B cell (primary cell): ENCODE data around the gene PACRG. TPM values are rescaled to one million over a fixed set of nuclear protein-coding genes. Genes with fewer than 3 reads are reported as not detected.

Source experiments
- ATAC-seq: fragments of 200-7000 bp; cut with Tn5 transposase; one replicate; pipeline ENCODE4 v1.10.0; 2021; ENCODE audit warnings: low read depth, mild to moderate bottlenecking, moderate number of reproducible peaks, moderate library complexity
- CTCF ChIA-PET: fragments of 350-600 bp; sonication (Branson Sonifier 250); formaldehyde crosslinking; loops from one replicate; lab custom pipeline; 2021; ENCODE audit warnings: antibody characterized with exemption, inconsistent platforms; lab: Charles Lee
- POLR2A ChIA-PET: fragments of 350-600 bp; sonication (Branson Sonifier 250); formaldehyde crosslinking; loops from one replicate; lab custom pipeline; 2021; ENCODE audit warnings: antibody characterized with exemption; lab: Charles Lee
- DNase-seq: peaks from one replicate; pipeline ENCODE4 v3.0.0; 2013
- H2AFZ ChIP-seq: 2 replicates; pipeline ENCODE4 v1.6.1; 2012; ENCODE audit warnings: mild to moderate bottlenecking, low read depth, low read length; ENCODE audit not compliant: insufficient read depth, poor library complexity, severe bottlenecking
- H3K27ac ChIP-seq, 2 donors: 1 replicate in 1 of 2; 2 replicates in 1 of 2; pipeline ENCODE4 v1.5.1; 2012 to 2013; ENCODE audit warnings: low read length in 2 of 2, mild to moderate bottlenecking in 2 of 2, moderate library complexity in 1 of 2
- H3K27me3 ChIP-seq, 4 experiments: fragments of 200-600 bp in 1 of 4; sonication (generic) in 1 of 4; replicated peaks in 1 of 4; 1 replicate in 2 of 4; 2 replicates in 2 of 4; pipeline versions ENCODE4 v1.6.1 to v1.7.0; 2013 to 2016; ENCODE audit warnings: low read length in 3 of 4, mild to moderate bottlenecking in 2 of 4, mixed read lengths in 1 of 4, moderate library complexity in 1 of 4; ENCODE audit not compliant: insufficient read depth in 4 of 4, control insufficient read depth in 3 of 4; ENCODE audit errors: control extremely low read depth in 1 of 4
- H3K36me3 ChIP-seq, 2 experiments: replicated peaks in 1 of 2; 1 replicate in 1 of 2; 2 replicates in 1 of 2; pipeline versions ENCODE4 v1.6.1 to v1.7.1; 2013; ENCODE audit warnings: low read length in 1 of 2; ENCODE audit not compliant: insufficient read depth in 2 of 2, control insufficient read depth in 1 of 2; ENCODE audit errors: control extremely low read depth in 1 of 2, extremely low read depth in 1 of 2
- H3K4me1 ChIP-seq, 2 donors: fragments of 200-600 bp in 1 of 2; sonication (generic) in 1 of 2; 1 replicate in 1 of 2; 2 replicates in 1 of 2; pipeline versions ENCODE4 v1.5.1 to v1.6.1; 2013 to 2017; ENCODE audit warnings: low read length in 2 of 2; ENCODE audit not compliant: control insufficient read depth in 2 of 2, insufficient read depth in 2 of 2
- H3K4me2 ChIP-seq: replicated peaks from 2 replicates; pipeline ENCODE3; 2012; ENCODE audit warnings: mild to moderate bottlenecking, low read depth, low read length; ENCODE audit not compliant: poor library complexity, severe bottlenecking
- H3K4me3 ChIP-seq, 5 experiments: fragments of 200-600 bp in 1 of 5; sonication (generic) in 1 of 5; 1 replicate in 3 of 5; 2 replicates in 2 of 5; pipeline versions ENCODE4 v1.5.1 to v1.7.0; 2011 to 2016; ENCODE audit warnings: low read length in 4 of 5, mild to moderate bottlenecking in 4 of 5, low read depth in 2 of 5, control low read depth in 1 of 5, moderate library complexity in 1 of 5; ENCODE audit not compliant: insufficient read depth in 1 of 5; ENCODE audit errors: control extremely low read depth in 1 of 5, extremely low read depth in 1 of 5
- H3K79me2 ChIP-seq: fragments of 200-600 bp; sonication (generic); one replicate; pipeline ENCODE4 v1.6.0; 2016; ENCODE audit warnings: low read length; ENCODE audit not compliant: control insufficient read depth, insufficient read depth
- H3K9ac ChIP-seq: fragments of 200-600 bp; sonication (generic); 2 replicates; pipeline ENCODE4 v1.6.1; 2017; ENCODE audit warnings: mild to moderate bottlenecking, low read length, moderate library complexity
- H3K9me3 ChIP-seq, 3 donors: one replicate each; pipeline versions ENCODE4 v1.6.1 to v1.7.1; 2013; ENCODE audit warnings: low read length in 2 of 3; ENCODE audit not compliant: control insufficient read depth in 2 of 3, insufficient read depth in 1 of 3; ENCODE audit errors: control extremely low read depth in 1 of 3
- H4K20me1 ChIP-seq: 2 replicates; pipeline ENCODE4 v1.6.0; 2012; ENCODE audit warnings: mild to moderate bottlenecking, low read length; ENCODE audit not compliant: insufficient read depth, control insufficient read depth, poor library complexity, severe bottlenecking
- H3K27ac Mint-ChIP-seq: one replicate; pipeline ENCODE4 v1.8.0; 2021; ENCODE audit warnings: mixed read lengths
- H3K27me3 Mint-ChIP-seq: one replicate; pipeline ENCODE4 v1.8.0; 2021; ENCODE audit warnings: mixed read lengths
- H3K4me1 Mint-ChIP-seq: one replicate; pipeline ENCODE4 v1.8.0; 2021; ENCODE audit warnings: mixed read lengths
- H3K4me3 Mint-ChIP-seq: one replicate; pipeline ENCODE4 v1.8.0; 2021; ENCODE audit warnings: mixed read lengths
- H3K9me3 Mint-ChIP-seq: one replicate; pipeline ENCODE4 v1.8.0; 2022; ENCODE audit warnings: mixed read lengths; ENCODE audit not compliant: insufficient read depth
- CTCF ChIP-seq: fragments of 200-600 bp; IDR thresholded peaks from one replicate; pipeline ENCODE4 v1.8.0; 2022; ENCODE audit warnings: antibody characterized with exemption, mild to moderate bottlenecking
- EZH2 ChIP-seq: IDR thresholded peaks from 2 replicates; pipeline ENCODE4 v1.6.1; 2012; ENCODE audit warnings: borderline replicate concordance, low read depth, mild to moderate bottlenecking, moderate library complexity, low read length; ENCODE audit not compliant: insufficient read depth, poor library complexity, severe bottlenecking
- WGBS: methylation state at CpG from one replicate; pipeline ENCODE4 v1.1.5; 2013; ENCODE audit warnings: missing lambda C conversion rate; ENCODE audit not compliant: insufficient coverage; 5-methylcytosine and 5-hydroxymethylcytosine counted together
- intact Hi-C: fragments of 100-400 bp; cut with micrococcal nuclease; formaldehyde crosslinking; loops from one replicate; pipeline ENCODE4 v1.10.0; 2022
- polyA plus RNA-seq: library from polyadenylated mRNA; depleted of rRNA; stranded (reverse); fragments of >200 nt; gene quantifications from 2 replicates; pipeline ENCODE4 v1.2.3, GENCODE V29; 2012
- total RNA-seq, 2 donors: library from RNA; stranded (reverse); fragments of 120-200 nt in 1 of 2; gene quantifications; 1 replicate in 1 of 2; 2 replicates in 1 of 2; pipeline versions ENCODE4 v1.2.3 to v1.2.4, GENCODE V29; 2013 to 2022

The PACRG gene
- total and polyA plus RNA-seq, 2 donors (not counting 1 experiment from before 2014, with no cell fraction given) = not detected

DNA sequence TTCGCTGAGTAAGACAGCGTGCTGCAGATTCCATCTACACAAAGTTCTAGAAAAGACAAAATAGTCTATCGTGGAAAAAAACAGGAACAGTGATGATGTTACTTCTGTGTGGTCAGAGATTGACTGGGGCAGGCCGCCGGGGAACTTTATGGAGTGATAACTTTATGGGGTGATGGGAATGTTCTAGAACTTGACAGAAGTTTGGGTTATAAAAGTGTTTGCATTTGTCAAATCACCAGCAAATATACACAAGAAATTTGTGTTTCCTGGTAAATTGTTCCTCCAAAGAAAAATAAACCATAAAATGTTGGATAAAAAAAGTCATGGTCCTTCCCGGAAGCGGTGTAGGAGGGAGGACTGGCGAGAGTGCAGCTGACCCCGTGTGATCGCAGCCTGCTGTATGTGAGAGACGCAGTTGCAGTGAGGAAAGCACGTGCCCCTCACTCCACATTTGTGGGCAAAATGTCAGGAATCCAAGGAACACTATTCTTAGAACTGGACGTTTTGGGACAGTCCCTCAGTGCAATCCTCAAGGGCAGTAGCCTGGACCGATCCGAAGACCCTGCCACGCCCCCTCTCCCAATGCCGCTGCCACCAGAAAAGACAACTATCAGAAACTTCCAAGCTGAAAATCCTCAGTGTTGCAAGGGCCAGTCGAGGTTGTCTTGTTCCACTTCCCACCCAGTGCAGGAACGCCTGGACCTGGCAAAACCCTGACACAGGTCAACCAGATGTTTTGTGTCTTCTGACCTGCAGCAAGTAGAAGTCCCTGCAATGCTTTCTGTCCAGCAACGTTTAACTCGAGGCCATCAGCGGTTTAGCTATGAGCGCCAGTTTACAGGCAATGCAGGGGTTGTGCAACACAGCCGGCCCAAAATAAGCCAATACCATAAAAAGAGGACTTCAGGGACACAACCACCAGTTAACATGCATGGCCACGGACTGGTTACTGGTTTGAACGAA is 606.2 kb downstream of the PACRG start:
- DNase-seq (no peak), ATAC-seq (no peak)
- Histone ChIP-seq H3K36me3 (no peaks in the 10 kb centered on the region), H3K9ac (no peak overlapping the region), H4K20me1 (no peaks in the 10 kb centered on the region), H3K9me3 (peaks cover 0 to 9% (median 0%) of the 10 kb centered on the region in 3 donors), H2AFZ (no peak overlapping the region), H3K4me3 (no peak overlapping the region), H3K27me3 (peaks cover 0 to 21% (median 2%) of the 10 kb centered on the region in 4 experiments), H3K4me2 (no peak overlapping the region), H3K79me2 (no peaks in the 10 kb centered on the region), H3K4me1 (no peaks in the 10 kb centered on the region), H3K27ac (no peak overlapping the region)
- Mint-ChIP-seq H3K9me3 (no peaks in the 10 kb centered on the region), H3K27ac (no peak overlapping the region), H3K27me3 (peaks cover 22% of the 10 kb centered on the region), H3K4me1 (no peaks in the 10 kb centered on the region), H3K4me3 (no peak overlapping the region)
- WGBS = 92% methylated on average over 23 of the region's 26 CpGs
- ChIA-PET POLR2A (no interaction called here), CTCF (no interaction called here)
- intact Hi-C loops = no loop called here
- TF ChIP-seq EZH2 (no peak), CTCF (no peak)

DNA sequence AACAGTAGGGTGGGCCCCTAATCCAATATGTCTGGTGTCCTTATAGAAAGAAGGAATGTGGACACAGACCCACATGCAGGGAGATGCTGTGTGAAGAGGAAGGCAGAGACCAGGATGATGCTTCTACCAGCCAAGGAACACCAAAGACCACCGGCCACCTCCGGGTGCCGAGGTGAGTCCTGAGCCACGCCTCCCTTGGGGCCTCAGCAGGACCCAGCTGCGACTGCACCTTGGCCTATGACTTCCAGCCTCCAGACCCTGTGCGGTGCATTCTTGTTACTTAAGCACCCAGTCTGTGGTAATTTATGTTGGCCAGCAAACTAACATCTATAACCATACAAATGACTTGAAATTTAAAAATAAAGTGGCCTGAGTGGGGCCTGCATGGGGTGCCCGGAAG is 607.3 kb downstream of the PACRG start:
- Histone ChIP-seq H3K79me2 (no peaks in the 10 kb centered on the region), H3K4me1 (no peaks in the 10 kb centered on the region), H3K36me3 (no peaks in the 10 kb centered on the region), H2AFZ (no peak overlapping the region), H3K9ac (no peak overlapping the region), H3K27ac (no peak overlapping the region), H3K4me2 (no peak overlapping the region), H3K4me3 (no peak overlapping the region), H4K20me1 (no peaks in the 10 kb centered on the region), H3K27me3 (peaks cover 0 to 21% (median 2%) of the 10 kb centered on the region in 4 experiments), H3K9me3 (peaks cover 0 to 6% (median 0%) of the 10 kb centered on the region in 3 donors)
- no peak overlapping the region for H3K4me3 Mint-ChIP-seq
- ATAC-seq (no peak), DNase-seq (no peak)
- no peak for TF ChIP-seq CTCF
- no peak for TF ChIP-seq EZH2
- H3K9me3 Mint-ChIP-seq = no peaks in the 10 kb centered on the region
- intact Hi-C loops = no loop called here
- CTCF ChIA-PET = no interaction called here
- 94% methylated on average over 6 of the region's 7 CpGs for WGBS
- POLR2A ChIA-PET = no interaction called here
- H3K27me3 Mint-ChIP-seq = peaks cover 22% of the 10 kb centered on the region
- no peaks in the 10 kb centered on the region for H3K4me1 Mint-ChIP-seq
- no peak overlapping the region for H3K27ac Mint-ChIP-seq
